Body of pancreas (tissue), 4 donors: ENCODE results near the gene TET3. TPM values are rescaled to one million over a fixed set of nuclear protein-coding genes. Genes with fewer than 3 reads are reported as not detected.

Source experiments
- ATAC-seq: fragments of 150-250 bp; one replicate; pipeline ENCODE4 v1.9.1; 2016
- DNase-seq, 4 donors: peaks; one replicate each; pipeline ENCODE4 v3.0.0-alpha.2; 2019
- H3K27ac ChIP-seq, 4 donors: fragments of 200-600 bp; sonication (generic); 1 replicate in 3 of 4; 2 replicates in 1 of 4; pipeline versions ENCODE4 v1.5.1 to v1.6.1; 2016 to 2019; ENCODE audit warnings: mild to moderate bottlenecking in 1 of 4, mixed read lengths in 1 of 4, moderate library complexity in 1 of 4
- H3K27me3 ChIP-seq, 2 donors: fragments of 200-600 bp; sonication (generic); one replicate each; pipeline ENCODE4 v1.6.0; 2016; ENCODE audit warnings: mild to moderate bottlenecking in 1 of 2
- H3K36me3 ChIP-seq, 2 donors: fragments of 200-600 bp; sonication (generic); replicated peaks in 1 of 2; 2 replicates each; pipeline ENCODE4 v1.5.1; 2016; ENCODE audit warnings: low read depth in 2 of 2; ENCODE audit not compliant: insufficient read depth in 1 of 2
- H3K4me1 ChIP-seq: fragments of 200-600 bp; sonication (generic); one replicate; pipeline ENCODE4 v1.6.0; 2016
- H3K4me3 ChIP-seq, 2 donors: fragments of 200-600 bp; sonication (generic); 1 replicate in 1 of 2; 2 replicates in 1 of 2; pipeline ENCODE4 v1.5.1; 2016 to 2019
- H3K9me3 ChIP-seq, 3 donors: fragments of 200-600 bp; sonication (generic); 1 replicate in 2 of 3; 2 replicates in 1 of 3; pipeline ENCODE4 v1.5.1; 2016
- POLR2A ChIP-seq, 3 donors: fragments of 450-650 bp; IDR thresholded peaks; one replicate each; pipeline ENCODE4 v1.6.1; 2016; ENCODE audit warnings: antibody characterized with exemption in 3 of 3, mild to moderate bottlenecking in 2 of 3
- WGBS, 2 donors: methylation state at CpG; one replicate each; pipeline ENCODE4 v1.1.5; 2017; 5-methylcytosine and 5-hydroxymethylcytosine counted together
- intact Hi-C: fragments of 100-400 bp; cut with DNase I; formaldehyde crosslinking; loops from one replicate; pipeline ENCODE4 v1.15.1; 2023
- total RNA-seq, 2 donors: library from RNA; depleted of rRNA; stranded (reverse); fragments of >200 nt; gene quantifications; one replicate each; pipeline ENCODE4 v1.1.0, GENCODE V29; 2016
- TF ChIP-seq, protein P1 (sequence below), 7 experiments: fragments of 450-650 bp in 4 of 7; fragments of 200-600 bp in 3 of 7; sonication (generic) in 3 of 7; IDR thresholded peaks; one replicate each; pipeline ENCODE4 v1.5.1; 2016 to 2019; ENCODE audit warnings: antibody characterized with exemption in 7 of 7

Gene TET3
- 1 to 10 TPM; 6.7 to 7.3 TPM for total RNA-seq

GRCh38 chr2:73984203-73984921 is at the start of gene TET3:
TET3 (plus strand) TSS chr2:73984910; CDS start chr2:73986404, 1,494 bp downstream.
- Histone ChIP-seq H3K27me3 (no peaks in the 10 kb centered on the region), H3K36me3 (no peaks in the 10 kb centered on the region), H3K27ac (peak within 1 kb of the TSS; percentile 97 to 99 (median 98)), H3K4me3 (peak within 1 kb of the TSS; percentile 33 to 37), H3K9me3 (no peaks in the 10 kb centered on the region), H3K4me1 (peaks cover 74% of the 10 kb centered on the region)
- TF ChIP-seq, protein P1, sequence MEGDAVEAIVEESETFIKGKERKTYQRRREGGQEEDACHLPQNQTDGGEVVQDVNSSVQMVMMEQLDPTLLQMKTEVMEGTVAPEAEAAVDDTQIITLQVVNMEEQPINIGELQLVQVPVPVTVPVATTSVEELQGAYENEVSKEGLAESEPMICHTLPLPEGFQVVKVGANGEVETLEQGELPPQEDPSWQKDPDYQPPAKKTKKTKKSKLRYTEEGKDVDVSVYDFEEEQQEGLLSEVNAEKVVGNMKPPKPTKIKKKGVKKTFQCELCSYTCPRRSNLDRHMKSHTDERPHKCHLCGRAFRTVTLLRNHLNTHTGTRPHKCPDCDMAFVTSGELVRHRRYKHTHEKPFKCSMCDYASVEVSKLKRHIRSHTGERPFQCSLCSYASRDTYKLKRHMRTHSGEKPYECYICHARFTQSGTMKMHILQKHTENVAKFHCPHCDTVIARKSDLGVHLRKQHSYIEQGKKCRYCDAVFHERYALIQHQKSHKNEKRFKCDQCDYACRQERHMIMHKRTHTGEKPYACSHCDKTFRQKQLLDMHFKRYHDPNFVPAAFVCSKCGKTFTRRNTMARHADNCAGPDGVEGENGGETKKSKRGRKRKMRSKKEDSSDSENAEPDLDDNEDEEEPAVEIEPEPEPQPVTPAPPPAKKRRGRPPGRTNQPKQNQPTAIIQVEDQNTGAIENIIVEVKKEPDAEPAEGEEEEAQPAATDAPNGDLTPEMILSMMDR (IDR thresholded peaks at IDR 0.05), result no peak
- TF ChIP-seq POLR2A (IDR thresholded peaks at IDR 0.05), result no peak
- WGBS, 2 donors, result 0 to 2% methylated on average over 1 to 71 of the region's 85 CpGs
- DNase-seq, result peak; percentile 57 to 74 (median 61)
- ATAC-seq, result peak; percentile 25
- intact Hi-C loops, result loop anchor here (10.0 kb wide), 2 partner anchors 50 to 160 kb away; partner anchors contain the start of gene STAMBP

- Histone ChIP-seq H3K4me1 (peaks cover 14% of the 10 kb centered on the region), H3K27me3 (no peaks in the 10 kb centered on the region), H3K9me3 (no peaks in the 10 kb centered on the region), H3K4me3 (no peak overlapping the region), H3K27ac (no peak overlapping the region), H3K36me3 (no peaks in the 10 kb centered on the region)
- ATAC-seq, result no peak
- intact Hi-C loops, result loop anchor here (10.0 kb wide), 1 partner anchor 49 kb away; the partner anchor contains the start of gene TET3
- TF ChIP-seq, protein P1 (IDR thresholded peaks at IDR 0.05), result no peak
- no peak for TF ChIP-seq POLR2A (IDR thresholded peaks at IDR 0.05)
- no peak for DNase-seq
Observed at GRCh38 chr2:73935641-73936040, 49.1 kb upstream of the TET3 start.

- DNase-seq, result no peak
- Histone ChIP-seq H3K36me3 (no peaks in the 10 kb centered on the region), H3K4me3 (no peak overlapping the region), H3K9me3 (no peaks in the 10 kb centered on the region), H3K27ac (no peak overlapping the region), H3K27me3 (no peaks in the 10 kb centered on the region), H3K4me1 (peaks cover 14% of the 10 kb centered on the region)
- TF ChIP-seq, protein P1 (IDR thresholded peaks at IDR 0.05), result no peak
- TF ChIP-seq POLR2A (IDR thresholded peaks at IDR 0.05), result no peak
- WGBS, 2 donors, result 68 to 75% methylated on average over 4 of the region's 4 CpGs
- ATAC-seq, result no peak
- intact Hi-C loops, result loop anchor here (10.0 kb wide), 1 partner anchor 48 kb away; the partner anchor contains the start of gene TET3
Observed at GRCh38 chr2:73937103-73937885, 47.4 kb upstream of the TET3 start.

DNA sequence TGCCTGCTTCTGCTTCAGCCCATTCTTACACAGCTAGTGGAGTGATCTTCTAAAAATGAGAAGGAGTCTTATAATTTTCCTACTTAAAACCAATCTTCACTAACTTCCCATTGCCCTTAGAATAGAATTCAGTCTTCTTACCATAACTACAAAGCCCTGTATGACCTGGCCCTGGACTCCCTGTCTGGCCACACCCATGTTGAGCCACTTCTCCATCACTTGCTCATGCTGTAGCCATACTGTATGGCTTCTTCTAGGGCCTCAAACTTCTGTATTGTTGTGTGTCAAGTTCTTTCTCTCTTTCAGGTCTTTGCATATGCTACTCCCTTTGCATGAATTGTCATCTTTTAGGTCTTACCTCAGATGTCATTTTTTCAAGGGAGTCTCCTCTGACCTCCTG is 46.8 kb upstream of the TET3 start:
- TF ChIP-seq, protein P1 (IDR thresholded peaks at IDR 0.05), result no peak
- TF ChIP-seq POLR2A (IDR thresholded peaks at IDR 0.05), result no peak
- Histone ChIP-seq H3K27me3 (no peaks in the 10 kb centered on the region), H3K36me3 (no peaks in the 10 kb centered on the region), H3K27ac (no peak overlapping the region), H3K4me3 (no peak overlapping the region), H3K4me1 (peaks cover 14% of the 10 kb centered on the region), H3K9me3 (no peaks in the 10 kb centered on the region)
- intact Hi-C loops, result loop anchor here (10.0 kb wide), 1 partner anchor 47 kb away; the partner anchor contains the start of gene TET3
- no peak for ATAC-seq
- no peak for DNase-seq
